ENCODE measurements around the gene ZMAT5.
A peak's percentile ranks its signal among the peaks of the same experiment; 100 is the strongest.

Gene ZMAT5

GRCh38 chr22:29716814-29717545 lies 49.8 kb downstream of the ZMAT5 start:
- in situ Hi-C loops (cut with HindIII; ENCODE audit: low pct_unique_long_range_greater_than_20kb, low sequenced_read_pairs), result no loop called here
- no peak for TF ChIP-seq JUND (IDR thresholded peaks at IDR 0.05; ENCODE audit: low read depth)
- peak; percentile 64 to 81 for DNase-seq (ENCODE audit: low read depth in 1 of 2, low spot score in 1 of 2)

- in situ Hi-C loops (cut with HindIII; ENCODE audit: low pct_unique_long_range_greater_than_20kb, low sequenced_read_pairs), result no loop called here
- no peak for TF ChIP-seq JUND (IDR thresholded peaks at IDR 0.05; ENCODE audit: low read depth)
- no peak for DNase-seq (ENCODE audit: low read depth in 1 of 2, low spot score in 1 of 2)
These were observed 51.1 kb downstream of the ZMAT5 start for GRCh38 chr22:29715705-29716104.

GRCh38 chr22:29715240-29715639 lies 51.6 kb downstream of the ZMAT5 start:
- no peak for DNase-seq (ENCODE audit: low read depth in 1 of 2, low spot score in 1 of 2)
- TF ChIP-seq JUND (IDR thresholded peaks at IDR 0.05; ENCODE audit: low read depth), result no peak

GRCh38 chr22:29713156-29713727 lies 53.6 kb downstream of the ZMAT5 start:
- no peak for TF ChIP-seq JUND (IDR thresholded peaks at IDR 0.05; ENCODE audit: low read depth)
- in situ Hi-C loops (cut with HindIII; ENCODE audit: low pct_unique_long_range_greater_than_20kb, low sequenced_read_pairs), result no loop called here

More at GRCh38 chr22:29715240-29715639, 51.6 kb downstream of the ZMAT5 start:
- in situ Hi-C loops (cut with HindIII; ENCODE audit: low pct_unique_long_range_greater_than_20kb, low sequenced_read_pairs), result no loop called here

GRCh38 chr22:29712119-29712518 lies 54.7 kb downstream of the ZMAT5 start:
- in situ Hi-C loops (cut with HindIII; ENCODE audit: low pct_unique_long_range_greater_than_20kb, low sequenced_read_pairs), result no loop called here
- DNase-seq (ENCODE audit: low read depth in 1 of 2, low spot score in 1 of 2), result no peak
- no peak for TF ChIP-seq JUND (IDR thresholded peaks at IDR 0.05; ENCODE audit: low read depth)

More at GRCh38 chr22:29713156-29713727, 53.6 kb downstream of the ZMAT5 start:
- DNase-seq (ENCODE audit: low read depth in 1 of 2, low spot score in 1 of 2), result no peak

- DNase-seq (ENCODE audit: low read depth in 1 of 2, low spot score in 1 of 2), result peak in 1 of 2 experiments; percentile 62
- in situ Hi-C loops (cut with HindIII; ENCODE audit: low pct_unique_long_range_greater_than_20kb, low sequenced_read_pairs), result no loop called here
- TF ChIP-seq JUND (IDR thresholded peaks at IDR 0.05; ENCODE audit: low read depth), result no peak
These were observed 55.7 kb downstream of the ZMAT5 start for GRCh38 chr22:29710922-29711593.

GRCh38 chr22:29710193-29710592 lies 56.6 kb downstream of the ZMAT5 start:
- no peak for DNase-seq (ENCODE audit: low read depth in 1 of 2, low spot score in 1 of 2)
- in situ Hi-C loops (cut with HindIII; ENCODE audit: low pct_unique_long_range_greater_than_20kb, low sequenced_read_pairs), result no loop called here
- TF ChIP-seq JUND (IDR thresholded peaks at IDR 0.05; ENCODE audit: low read depth), result no peak

- in situ Hi-C loops (cut with HindIII; ENCODE audit: low pct_unique_long_range_greater_than_20kb, low sequenced_read_pairs), result no loop called here
- no peak for TF ChIP-seq JUND (IDR thresholded peaks at IDR 0.05; ENCODE audit: low read depth)
These were observed 59.3 kb downstream of the ZMAT5 start for GRCh38 chr22:29707471-29707870.

GRCh38 chr22:29707010-29707409 lies 59.8 kb downstream of the ZMAT5 start:
- DNase-seq (ENCODE audit: low read depth in 1 of 2, low spot score in 1 of 2), result no peak
- TF ChIP-seq JUND (IDR thresholded peaks at IDR 0.05; ENCODE audit: low read depth), result no peak
- in situ Hi-C loops (cut with HindIII; ENCODE audit: low pct_unique_long_range_greater_than_20kb, low sequenced_read_pairs), result no loop called here

More at GRCh38 chr22:29707471-29707870, 59.3 kb downstream of the ZMAT5 start:
- no peak for DNase-seq (ENCODE audit: low read depth in 1 of 2, low spot score in 1 of 2)

- in situ Hi-C loops (cut with HindIII; ENCODE audit: low pct_unique_long_range_greater_than_20kb, low sequenced_read_pairs), result no loop called here
- no peak for TF ChIP-seq JUND (IDR thresholded peaks at IDR 0.05; ENCODE audit: low read depth)
- DNase-seq (ENCODE audit: low read depth in 1 of 2, low spot score in 1 of 2), result no peak
These were observed 60.3 kb downstream of the ZMAT5 start for GRCh38 chr22:29706486-29706885.

GRCh38 chr22:29705651-29706050 lies 61.2 kb downstream of the ZMAT5 start:
- DNase-seq (ENCODE audit: low read depth in 1 of 2, low spot score in 1 of 2), result no peak
- in situ Hi-C loops (cut with HindIII; ENCODE audit: low pct_unique_long_range_greater_than_20kb, low sequenced_read_pairs), result no loop called here
- no peak for TF ChIP-seq JUND (IDR thresholded peaks at IDR 0.05; ENCODE audit: low read depth)

- TF ChIP-seq JUND (IDR thresholded peaks at IDR 0.05; ENCODE audit: low read depth), result no peak
- in situ Hi-C loops (cut with HindIII; ENCODE audit: low pct_unique_long_range_greater_than_20kb, low sequenced_read_pairs), result no loop called here
- DNase-seq (ENCODE audit: low read depth in 1 of 2, low spot score in 1 of 2), result no peak
These were observed 62.1 kb downstream of the ZMAT5 start for GRCh38 chr22:29704528-29705285.
